Heart left ventricle (tissue), 16 donors: ENCODE results near the gene ATAD3B. TPM values are rescaled to one million over a fixed set of nuclear protein-coding genes. Genes with fewer than 3 reads are reported as not detected.
A peak's percentile ranks its signal among the peaks of the same experiment; 100 is the strongest.

Experiments used
- ATAC-seq, 4 donors: fragments of 200-7000 bp; cut with Tn5 transposase; one replicate each; pipeline ENCODE4 v1.9.1; 2020 to 2022; ENCODE audit warnings: moderate library complexity in 4 of 4, mild to moderate bottlenecking in 3 of 4, moderate number of reproducible peaks in 1 of 4
- DNase-seq, 5 donors: peaks; one replicate each; pipeline ENCODE4 v3.0.0-alpha.2; 2020
- H3K27ac ChIP-seq, 12 donors: fragments of 200-600 bp; sonication (generic) in 4 of 12; one replicate each; pipeline versions ENCODE4 v1.5.0 to v1.8.0; 2016 to 2022; ENCODE audit warnings: mild to moderate bottlenecking in 2 of 12
- H3K27me3 ChIP-seq, 9 donors: fragments of 200-600 bp; sonication (generic) in 2 of 9; one replicate each; pipeline versions ENCODE4 v1.5.1 to v1.8.0; 2016 to 2022; ENCODE audit warnings: mild to moderate bottlenecking in 3 of 9
- H3K36me3 ChIP-seq, 9 donors: fragments of 200-600 bp; sonication (generic) in 2 of 9; one replicate each; pipeline versions ENCODE4 v1.5.0 to v1.8.0; 2018 to 2022; ENCODE audit warnings: mild to moderate bottlenecking in 2 of 9
- H3K4me1 ChIP-seq, 12 donors: fragments of 200-600 bp; sonication (generic) in 4 of 12; one replicate each; pipeline versions ENCODE4 v1.5.0 to v1.8.0; 2016 to 2022; ENCODE audit warnings: mild to moderate bottlenecking in 3 of 12
- H3K4me3 ChIP-seq, 12 donors: fragments of 200-600 bp; sonication (generic) in 4 of 12; one replicate each; pipeline versions ENCODE4 v1.5.0 to v1.8.0; 2017 to 2022; ENCODE audit warnings: mild to moderate bottlenecking in 9 of 12, moderate library complexity in 4 of 12
- H3K9me3 ChIP-seq, 12 donors: fragments of 200-600 bp; sonication (generic) in 4 of 12; one replicate each; pipeline versions ENCODE4 v1.5.0 to v1.8.0; 2016 to 2022; ENCODE audit warnings: mild to moderate bottlenecking in 1 of 12
- POLR2A ChIP-seq, 2 donors: fragments of 450-650 bp; IDR thresholded peaks; one replicate each; pipeline ENCODE4 v1.6.1; 2017; ENCODE audit warnings: antibody characterized with exemption in 2 of 2, mild to moderate bottlenecking in 2 of 2, moderate library complexity in 2 of 2
- WGBS, 4 donors: extraction: QIAGEN DNeasy Blood & Tissue Kit in 2 of 4; methylation state at CpG; one replicate each; pipeline versions ENCODE4 v1.1.5 to v1.1.7; 2013 to 2018; 5-methylcytosine and 5-hydroxymethylcytosine counted together
- intact Hi-C, 10 donors: fragments of 100-400 bp; cut with DNase I; formaldehyde crosslinking; loops; one replicate each; pipeline versions ENCODE4 v1.11.1 to v1.14.2; 2022
- polyA plus RNA-seq, 2 donors: library from polyadenylated mRNA; stranded (reverse); fragments of 200-250 nt; gene quantifications; one replicate each; pipeline ENCODE4 v1.2.3, GENCODE V29; 2013
- total RNA-seq, 9 donors: library from RNA; depleted of rRNA in 2 of 9; stranded (reverse); fragments of >200 nt in 2 of 9; fragmentation: NEBNext Ultra II Directional in 3 of 9; extraction: Animal tissue kit (Norgen Biotek cat#: 25700) in 3 of 9; gene quantifications; one replicate each; pipeline versions ENCODE4 v1.1.0 to v1.2.4, GENCODE V29; 2016 to 2023
- TF ChIP-seq, protein P1 (sequence below), 12 donors: fragments of 200-600 bp; sonication (generic) in 4 of 12; IDR thresholded peaks; one replicate each; pipeline versions ENCODE4 v1.5.0 to v1.8.0; 2018 to 2022; ENCODE audit warnings: antibody characterized with exemption in 12 of 12, mild to moderate bottlenecking in 5 of 12
- donor health status: ischemic (EF 13 %, LVEDD 7.1; RV severe dilation, severe dysfunction).
- donor health status: healthy with polysubstance abuse.
- donor health status: DM: no; HTN: yes; CAD: no.
- donor health status: DM: no; HTN: no; CAD: no.
- donor health status: ischemic (EF 25% LVEDD 6.9; RV normal size, moderate dysfunction).
- donor health status: ischemic (EF 25% LVEDD 5.7; RV mildly dilated, moderate dysfunction).
- donor health status: healthy.
- donor health status: DM: yes; HTN: yes; CAD: no.
- donor health status: ischemic (EF 35%, LVEDD 5.7; RV mildly dilated, moderate dysfunction).
- donor health status: nonischemic (EF 11% LVEDD 7.7; RV severe dilation, severe dysfunction).
- donor health status: DM: yes; HTN: yes; CAD: no.
- donor health status: PGD.
- donor health status: ischemic (EF 29% LVEDD 5.4; RV normal size, mild dysfunction).
- donor health status: nonischemic (EF 23%, LVEDD 6.1; RV moderate dilation, normal function).

Gene ATAD3B
- total and polyA plus RNA-seq, 11 donors, result 2.2 to 15.6 (median 7.0) TPM

- no peak for DNase-seq
- no peak overlapping the region for H3K4me3 ChIP-seq
- H3K27ac ChIP-seq, result no peak overlapping the region
- H3K9me3 ChIP-seq, result no peaks in the 10 kb centered on the region
- intact Hi-C loops, result no loop called here
- H3K4me1 ChIP-seq, result peaks cover 0 to 36% (median 18%) of the 10 kb centered on the region in 12 donors
- H3K27me3 ChIP-seq, result no peaks in the 10 kb centered on the region
- WGBS, 4 donors, result 95 to 96% (median 96%) methylated on average over 32 of the region's 32 CpGs
- H3K36me3 ChIP-seq, result peaks cover 0 to 19% (median 11%) of the 10 kb centered on the region in 9 donors
- ATAC-seq, result no peak
- no peak for TF ChIP-seq POLR2A (IDR thresholded peaks at IDR 0.05)
- TF ChIP-seq, protein P1, sequence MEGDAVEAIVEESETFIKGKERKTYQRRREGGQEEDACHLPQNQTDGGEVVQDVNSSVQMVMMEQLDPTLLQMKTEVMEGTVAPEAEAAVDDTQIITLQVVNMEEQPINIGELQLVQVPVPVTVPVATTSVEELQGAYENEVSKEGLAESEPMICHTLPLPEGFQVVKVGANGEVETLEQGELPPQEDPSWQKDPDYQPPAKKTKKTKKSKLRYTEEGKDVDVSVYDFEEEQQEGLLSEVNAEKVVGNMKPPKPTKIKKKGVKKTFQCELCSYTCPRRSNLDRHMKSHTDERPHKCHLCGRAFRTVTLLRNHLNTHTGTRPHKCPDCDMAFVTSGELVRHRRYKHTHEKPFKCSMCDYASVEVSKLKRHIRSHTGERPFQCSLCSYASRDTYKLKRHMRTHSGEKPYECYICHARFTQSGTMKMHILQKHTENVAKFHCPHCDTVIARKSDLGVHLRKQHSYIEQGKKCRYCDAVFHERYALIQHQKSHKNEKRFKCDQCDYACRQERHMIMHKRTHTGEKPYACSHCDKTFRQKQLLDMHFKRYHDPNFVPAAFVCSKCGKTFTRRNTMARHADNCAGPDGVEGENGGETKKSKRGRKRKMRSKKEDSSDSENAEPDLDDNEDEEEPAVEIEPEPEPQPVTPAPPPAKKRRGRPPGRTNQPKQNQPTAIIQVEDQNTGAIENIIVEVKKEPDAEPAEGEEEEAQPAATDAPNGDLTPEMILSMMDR (IDR thresholded peaks at IDR 0.05), result no peak
These were observed 66.2 kb downstream of the ATAD3B start for GRCh38 chr1:1537626-1538250.

DNA sequence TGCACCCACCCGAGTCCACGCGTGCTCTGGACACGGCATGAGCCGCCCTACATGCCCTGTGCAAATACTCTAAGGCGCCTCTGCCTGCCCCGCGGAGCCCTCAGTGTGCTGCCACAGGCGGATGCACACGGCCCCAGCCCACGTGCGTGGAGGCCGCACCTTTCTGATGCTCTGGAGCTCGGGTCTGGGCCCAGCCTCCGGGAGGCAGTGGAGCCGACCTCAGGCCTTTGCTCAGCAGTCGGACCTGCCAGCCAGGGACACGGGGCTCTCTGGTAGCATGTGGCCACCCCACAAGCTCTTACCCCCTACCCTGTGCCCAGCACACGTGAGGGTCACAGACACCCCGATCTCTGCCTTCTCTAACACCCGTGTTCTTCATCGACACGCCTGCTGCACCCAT is 66.8 kb downstream of the ATAD3B start:
- WGBS, 4 donors, result 93 to 98% (median 94%) methylated on average over 11 to 23 of the region's 23 CpGs
- ATAC-seq, result no peak
- H3K4me1 ChIP-seq, result peaks cover 0 to 42% (median 20%) of the 10 kb centered on the region in 12 donors
- intact Hi-C loops, result no loop called here
- no peaks in the 10 kb centered on the region for H3K9me3 ChIP-seq
- H3K27ac ChIP-seq, result no peak overlapping the region
- no peaks in the 10 kb centered on the region for H3K27me3 ChIP-seq
- no peak overlapping the region for H3K4me3 ChIP-seq
- TF ChIP-seq, protein P1 (IDR thresholded peaks at IDR 0.05), result no peak
- TF ChIP-seq POLR2A (IDR thresholded peaks at IDR 0.05), result no peak
- H3K36me3 ChIP-seq, result peaks cover 0 to 25% (median 17%) of the 10 kb centered on the region in 9 donors
- DNase-seq, result no peak

- peak overlapping the region in 5 of 12 donors; percentile 27 to 87 (median 83) for H3K27ac ChIP-seq
- peak overlapping the region in 8 of 12 donors; percentile 56 to 93 (median 64) for H3K4me3 ChIP-seq
- H3K9me3 ChIP-seq, result no peaks in the 10 kb centered on the region
- H3K4me1 ChIP-seq, result peaks cover 0 to 44% (median 19%) of the 10 kb centered on the region in 12 donors
- WGBS, 4 donors, result 82 to 87% (median 85%) methylated on average over 18 of the region's 18 CpGs; no CpG with 5 or more reads in 1 of the 4 donors
- H3K27me3 ChIP-seq, result no peaks in the 10 kb centered on the region
- DNase-seq (no peak), ATAC-seq (no peak)
- no peak for TF ChIP-seq POLR2A (IDR thresholded peaks at IDR 0.05)
- TF ChIP-seq, protein P1 (IDR thresholded peaks at IDR 0.05), result no peak
- intact Hi-C loops, result no loop called here
- peaks cover 0 to 26% (median 17%) of the 10 kb centered on the region in 9 donors for H3K36me3 ChIP-seq
These were observed 67.4 kb downstream of the ATAD3B start for GRCh38 chr1:1538989-1539309.

- Histone ChIP-seq H3K4me1 (peaks cover 0 to 49% (median 20%) of the 10 kb centered on the region in 12 donors), H3K36me3 (peaks cover 0 to 26% (median 17%) of the 10 kb centered on the region in 9 donors), H3K9me3 (no peaks in the 10 kb centered on the region), H3K27me3 (no peaks in the 10 kb centered on the region), H3K4me3 (peak overlapping the region; percentile 34 to 93 (median 58)), H3K27ac (peak overlapping the region in 6 of 12 donors; percentile 26 to 87 (median 82))
- intact Hi-C loops, result no loop called here
- TF ChIP-seq, protein P1 (IDR thresholded peaks at IDR 0.05), result no peak
- TF ChIP-seq POLR2A (IDR thresholded peaks at IDR 0.05), result no peak
- ATAC-seq, result no peak
- DNase-seq, result peak in 2 of 5 donors; percentile 56 to 68
- WGBS, 4 donors, result 3 to 21% (median 15%) methylated on average over 21 to 66 of the region's 66 CpGs
These were observed 67.9 kb downstream of the ATAD3B start for GRCh38 chr1:1539310-1540089.
